Effector memory CD8-positive, alpha-beta T cell (primary cell): ENCODE data around the gene FGFRL1.
A peak's percentile ranks its signal among the peaks of the same experiment; 100 is the strongest.

ENCODE experiments used
- ATAC-seq: fragments of 150-1000 bp; cut with Tn5 transposase; replicated peaks from 2 replicates; pipeline ENCODE4 v1.10.0; 2021; ENCODE audit warnings: mild to moderate bottlenecking, moderate library complexity
- DNase-seq, 3 experiments: peaks; one replicate each; pipeline ENCODE4 v3.0.0; 2021
- H3K27ac Mint-ChIP-seq, 2 donors: one replicate each; pipeline ENCODE4 v1.8.0; 2022; ENCODE audit warnings: mild to moderate bottlenecking in 2 of 2, mixed read lengths in 2 of 2, moderate library complexity in 2 of 2
- H3K27me3 Mint-ChIP-seq, 2 donors: one replicate each; pipeline ENCODE4 v1.8.0; 2022; ENCODE audit warnings: mixed read lengths in 2 of 2
- H3K36me3 Mint-ChIP-seq: one replicate; pipeline ENCODE4 v1.8.0; 2022; ENCODE audit warnings: mild to moderate bottlenecking, moderate library complexity, mixed read lengths; ENCODE audit not compliant: insufficient read depth
- H3K4me1 Mint-ChIP-seq, 2 donors: one replicate each; pipeline ENCODE4 v1.8.0; 2022; ENCODE audit warnings: low read depth in 2 of 2, mixed read lengths in 2 of 2
- H3K4me3 Mint-ChIP-seq, 2 donors: one replicate each; pipeline ENCODE4 v1.8.0; 2022; ENCODE audit warnings: mild to moderate bottlenecking in 2 of 2, mixed read lengths in 2 of 2, moderate library complexity in 2 of 2
- H3K9me3 Mint-ChIP-seq, 2 donors: one replicate each; pipeline ENCODE4 v1.8.0; 2022; ENCODE audit warnings: mixed read lengths in 2 of 2

Gene FGFRL1

GRCh38 chr4:1013225-1014073, 2.0 kb downstream of the FGFRL1 start:
- Mint-ChIP-seq H3K27me3 (peaks cover 6 to 10% of the 10 kb centered on the region in 2 donors), H3K4me3 (peak overlapping the region; percentile 65 to 66), H3K4me1 (peaks cover 13 to 19% of the 10 kb centered on the region in 2 donors), H3K36me3 (peaks cover 25% of the 10 kb centered on the region), H3K9me3 (no peaks in the 10 kb centered on the region), H3K27ac (no peak overlapping the region)
- no peak for ATAC-seq
- no peak for DNase-seq

GRCh38 chr4:1014291-1015167, 3.1 kb downstream of the FGFRL1 start:
- no peaks in the 10 kb centered on the region for H3K27me3 Mint-ChIP-seq
- H3K4me3 Mint-ChIP-seq = peak overlapping the region in 1 of 2 donors; percentile 65
- ATAC-seq (no peak), DNase-seq (no peak)
- peaks cover 20% of the 10 kb centered on the region for H3K36me3 Mint-ChIP-seq
- H3K9me3 Mint-ChIP-seq = no peaks in the 10 kb centered on the region
- no peak overlapping the region for H3K27ac Mint-ChIP-seq
- H3K4me1 Mint-ChIP-seq = peaks cover 5 to 10% of the 10 kb centered on the region in 2 donors

GRCh38 chr4:1015179-1015578, 3.8 kb downstream of the FGFRL1 start:
- DNase-seq = no peak
- Mint-ChIP-seq H3K27ac (no peak overlapping the region), H3K36me3 (peaks cover 14% of the 10 kb centered on the region), H3K27me3 (no peaks in the 10 kb centered on the region), H3K4me3 (no peak overlapping the region), H3K9me3 (no peaks in the 10 kb centered on the region), H3K4me1 (peaks cover 5 to 9% of the 10 kb centered on the region in 2 donors)
- no peak for ATAC-seq

GRCh38 chr4:1015746-1016145, 4.3 kb downstream of the FGFRL1 start:
- DNase-seq = no peak
- no peak for ATAC-seq
- Mint-ChIP-seq H3K9me3 (no peaks in the 10 kb centered on the region), H3K27ac (no peak overlapping the region), H3K4me1 (peaks cover 0 to 4% of the 10 kb centered on the region in 2 donors), H3K4me3 (no peak overlapping the region), H3K27me3 (no peaks in the 10 kb centered on the region), H3K36me3 (peaks cover 9% of the 10 kb centered on the region)

GRCh38 chr4:1017211-1017610, 5.8 kb downstream of the FGFRL1 start:
- no peak overlapping the region for H3K4me3 Mint-ChIP-seq
- peaks cover 5% of the 10 kb centered on the region for H3K36me3 Mint-ChIP-seq
- peaks cover 0 to 3% of the 10 kb centered on the region in 2 donors for H3K4me1 Mint-ChIP-seq
- H3K9me3 Mint-ChIP-seq = no peaks in the 10 kb centered on the region
- DNase-seq = no peak
- H3K27me3 Mint-ChIP-seq = no peaks in the 10 kb centered on the region
- ATAC-seq = no peak
- H3K27ac Mint-ChIP-seq = no peak overlapping the region

GRCh38 chr4:1017706-1018105, 6.3 kb downstream of the FGFRL1 start:
- H3K27me3 Mint-ChIP-seq = no peaks in the 10 kb centered on the region
- no peak overlapping the region for H3K4me3 Mint-ChIP-seq
- H3K4me1 Mint-ChIP-seq = peaks cover 0 to 2% of the 10 kb centered on the region in 2 donors
- no peak for ATAC-seq
- H3K9me3 Mint-ChIP-seq = no peaks in the 10 kb centered on the region
- peaks cover 5% of the 10 kb centered on the region for H3K36me3 Mint-ChIP-seq
- no peak overlapping the region for H3K27ac Mint-ChIP-seq
- no peak for DNase-seq

GRCh38 chr4:1018147-1019020, 7.0 kb downstream of the FGFRL1 start:
- peaks cover 5% of the 10 kb centered on the region for H3K36me3 Mint-ChIP-seq
- peaks cover 0 to 2% of the 10 kb centered on the region in 2 donors for H3K4me1 Mint-ChIP-seq
- no peaks in the 10 kb centered on the region for H3K9me3 Mint-ChIP-seq
- H3K27ac Mint-ChIP-seq = no peak overlapping the region
- ATAC-seq (no peak), DNase-seq (no peak)
- no peak overlapping the region for H3K4me3 Mint-ChIP-seq
- H3K27me3 Mint-ChIP-seq = no peaks in the 10 kb centered on the region

GRCh38 chr4:1019320-1019719, 7.9 kb downstream of the FGFRL1 start:
- ATAC-seq (no peak), DNase-seq (no peak)
- Mint-ChIP-seq H3K27me3 (no peaks in the 10 kb centered on the region), H3K9me3 (no peaks in the 10 kb centered on the region), H3K4me1 (peaks cover 0 to 2% of the 10 kb centered on the region in 2 donors), H3K36me3 (peaks cover 5% of the 10 kb centered on the region), H3K27ac (no peak overlapping the region), H3K4me3 (no peak overlapping the region)

- Mint-ChIP-seq H3K36me3 (peaks cover 5% of the 10 kb centered on the region), H3K4me3 (no peak overlapping the region), H3K27ac (no peak overlapping the region), H3K4me1 (peaks cover 0 to 2% of the 10 kb centered on the region in 2 donors), H3K27me3 (no peaks in the 10 kb centered on the region), H3K9me3 (no peaks in the 10 kb centered on the region)
- DNase-seq = no peak
- no peak for ATAC-seq
Measured at GRCh38 chr4:1019729-1020470, 8.5 kb downstream of the FGFRL1 start.

- Mint-ChIP-seq H3K36me3 (peaks cover 12% of the 10 kb centered on the region), H3K4me3 (no peak overlapping the region), H3K4me1 (peaks cover 0 to 7% of the 10 kb centered on the region in 2 donors), H3K27ac (no peak overlapping the region), H3K9me3 (no peaks in the 10 kb centered on the region), H3K27me3 (no peaks in the 10 kb centered on the region)
- no peak for DNase-seq
- ATAC-seq = peak; percentile 11
Measured at GRCh38 chr4:1021386-1022050, 10.1 kb downstream of the FGFRL1 start.

GRCh38 chr4:1022051-1022738, 10.8 kb downstream of the FGFRL1 start:
- H3K27ac Mint-ChIP-seq = no peak overlapping the region
- peaks cover 0 to 5% of the 10 kb centered on the region in 2 donors for H3K4me1 Mint-ChIP-seq
- H3K27me3 Mint-ChIP-seq = no peaks in the 10 kb centered on the region

GRCh38 chr4:1022739-1023066, 11.3 kb downstream of the FGFRL1 start:
- Mint-ChIP-seq H3K4me3 (no peak overlapping the region), H3K36me3 (peaks cover 11% of the 10 kb centered on the region), H3K27ac (no peak overlapping the region)

More at GRCh38 chr4:1022051-1022738, 10.8 kb downstream of the FGFRL1 start:
- DNase-seq (no peak), ATAC-seq (no peak)
- no peak overlapping the region for H3K4me3 Mint-ChIP-seq
- no peaks in the 10 kb centered on the region for H3K9me3 Mint-ChIP-seq
- peaks cover 11% of the 10 kb centered on the region for H3K36me3 Mint-ChIP-seq

More at GRCh38 chr4:1022739-1023066, 11.3 kb downstream of the FGFRL1 start:
- Mint-ChIP-seq H3K9me3 (no peaks in the 10 kb centered on the region), H3K4me1 (peaks cover 0 to 5% of the 10 kb centered on the region in 2 donors), H3K27me3 (no peaks in the 10 kb centered on the region)
- no peak for ATAC-seq
- no peak for DNase-seq
